Common myeloid progenitor, CD34-positive (primary cell): ENCODE results near the gene TUSC1. TPM values are rescaled to one million over a fixed set of nuclear protein-coding genes. Genes with fewer than 3 reads are reported as not detected.

Source experiments
- CTCF ChIA-PET: fragments of 350-600 bp; sonication (Branson Sonifier 250); formaldehyde crosslinking; loops from one replicate; lab custom pipeline; 2021; ENCODE audit warnings: antibody characterized with exemption; lab: Charles Lee
- POLR2A ChIA-PET: fragments of 350-600 bp; sonication (Branson Sonifier 250); formaldehyde crosslinking; loops from one replicate; lab custom pipeline; 2021; ENCODE audit warnings: antibody characterized with exemption; lab: Charles Lee
- DNase-seq, 3 donors: peaks; one replicate each; pipeline versions ENCODE4 v3.0.0 to v3.0.0-alpha.2; 2013
- H3K27ac ChIP-seq, 2 experiments: 1 replicate in 1 of 2; 2 replicates in 1 of 2; pipeline ENCODE4 v1.7.0; 2013; ENCODE audit warnings: inconsistent platforms in 2 of 2, low read length in 2 of 2, mild to moderate bottlenecking in 2 of 2, low read depth in 1 of 2, moderate library complexity in 1 of 2; ENCODE audit not compliant: severe bottlenecking in 2 of 2, insufficient read depth in 1 of 2, poor library complexity in 1 of 2
- H3K27me3 ChIP-seq, 5 experiments: replicated peaks in 2 of 5; 1 replicate in 3 of 5; 2 replicates in 2 of 5; pipeline versions ENCODE4 v1.6.1 to v1.7.0; 2013; ENCODE audit warnings: low read length in 4 of 5, mild to moderate bottlenecking in 2 of 5, moderate library complexity in 2 of 5, inconsistent platforms in 1 of 5; ENCODE audit not compliant: insufficient read depth in 5 of 5, control insufficient read depth in 4 of 5
- H3K36me3 ChIP-seq, 4 experiments: 1 replicate in 2 of 4; 2 replicates in 2 of 4; pipeline versions ENCODE4 v1.6.1 to v1.7.0; 2013; ENCODE audit warnings: low read length in 3 of 4, control low read depth in 1 of 4, mild to moderate bottlenecking in 1 of 4; ENCODE audit not compliant: control insufficient read depth in 4 of 4, insufficient read depth in 4 of 4
- H3K4me1 ChIP-seq, 4 experiments: 1 replicate in 3 of 4; 2 replicates in 1 of 4; pipeline versions ENCODE4 v1.6.1 to v1.7.1; 2013; ENCODE audit warnings: low read length in 3 of 4, mild to moderate bottlenecking in 3 of 4, control low read depth in 1 of 4, inconsistent platforms in 1 of 4, moderate library complexity in 1 of 4; ENCODE audit not compliant: control insufficient read depth in 4 of 4, insufficient read depth in 4 of 4; ENCODE audit errors: control extremely low read depth in 1 of 4
- H3K4me3 ChIP-seq, 7 experiments: 1 replicate in 4 of 7; 2 replicates in 3 of 7; pipeline versions ENCODE4 v1.5.1 to v1.7.0; 2013; ENCODE audit warnings: mild to moderate bottlenecking in 7 of 7, low read length in 6 of 7, moderate library complexity in 6 of 7, inconsistent platforms in 2 of 7, low read depth in 2 of 7, control low read depth in 1 of 7; ENCODE audit not compliant: insufficient read depth in 4 of 7, control insufficient read depth in 1 of 7; ENCODE audit errors: extremely low read depth in 1 of 7
- H3K9me3 ChIP-seq, 5 experiments: 1 replicate in 4 of 5; 2 replicates in 1 of 5; pipeline versions ENCODE4 v1.6.1 to v1.7.1; 2013; ENCODE audit warnings: low read length in 4 of 5, mild to moderate bottlenecking in 2 of 5, inconsistent platforms in 1 of 5, low read depth in 1 of 5, moderate library complexity in 1 of 5; ENCODE audit not compliant: control insufficient read depth in 4 of 5, insufficient read depth in 2 of 5; ENCODE audit errors: control extremely low read depth in 1 of 5
- WGBS: methylation state at CpG from one replicate; pipeline ENCODE4 v1.1.5; 2013; ENCODE audit not compliant: insufficient coverage; 5-methylcytosine and 5-hydroxymethylcytosine counted together
- polyA plus RNA-seq: library from polyadenylated mRNA; unstranded; fragments of 120-200 nt; gene quantifications from one replicate; pipeline ENCODE4 v1.2.1, GENCODE V29; 2013

Gene TUSC1
- polyA plus RNA-seq, result 10.1 TPM

DNA sequence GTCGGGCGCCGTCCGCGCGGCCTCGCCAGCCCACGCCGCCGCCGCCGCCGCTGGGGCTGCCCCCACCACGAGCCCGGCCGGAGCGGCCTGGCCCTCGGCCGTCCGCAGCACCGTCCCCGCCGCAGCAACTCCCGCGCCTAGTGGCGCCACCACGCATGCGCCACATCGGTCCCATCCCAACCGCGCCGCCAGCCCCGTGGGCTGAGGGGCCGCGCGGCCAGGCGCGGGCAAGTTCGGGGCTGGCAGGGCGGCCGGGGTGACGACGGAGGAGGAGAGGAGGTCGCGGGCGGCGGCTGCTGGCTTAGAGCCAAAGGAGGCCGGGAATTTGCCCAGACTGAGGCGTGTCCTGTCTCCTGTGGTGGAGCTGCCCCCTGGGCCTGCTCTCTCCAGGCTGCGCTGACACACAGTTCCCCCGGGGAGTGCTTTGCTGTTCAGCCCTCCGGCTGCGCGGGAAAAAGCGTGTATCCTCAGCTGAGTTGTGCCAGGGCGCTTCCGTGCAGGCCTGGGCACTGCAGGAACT is at the start of gene TUSC1:
Gene TUSC1 (minus strand): TSS at position 298 of the 520 bp plus-strand sequence. CDS start 132 bp downstream, at position 166.
- Histone ChIP-seq H3K4me1 (peaks cover 0 to 16% (median 11%) of the 10 kb centered on the region in 4 experiments), H3K36me3 (no peaks in the 10 kb centered on the region), H3K9me3 (no peaks in the 10 kb centered on the region), H3K4me3 (peak within 1 kb of the TSS; percentile 48 to 86 (median 77)), H3K27me3 (no peaks in the 10 kb centered on the region), H3K27ac (peak within 1 kb of the TSS; percentile 58 to 70)
- under 1% methylated on average over 44 of the region's 57 CpGs for WGBS
- POLR2A ChIA-PET, result no interaction called here
- CTCF ChIA-PET, result no interaction called here
- peak; percentile 75 to 89 (median 85) for DNase-seq

DNA sequence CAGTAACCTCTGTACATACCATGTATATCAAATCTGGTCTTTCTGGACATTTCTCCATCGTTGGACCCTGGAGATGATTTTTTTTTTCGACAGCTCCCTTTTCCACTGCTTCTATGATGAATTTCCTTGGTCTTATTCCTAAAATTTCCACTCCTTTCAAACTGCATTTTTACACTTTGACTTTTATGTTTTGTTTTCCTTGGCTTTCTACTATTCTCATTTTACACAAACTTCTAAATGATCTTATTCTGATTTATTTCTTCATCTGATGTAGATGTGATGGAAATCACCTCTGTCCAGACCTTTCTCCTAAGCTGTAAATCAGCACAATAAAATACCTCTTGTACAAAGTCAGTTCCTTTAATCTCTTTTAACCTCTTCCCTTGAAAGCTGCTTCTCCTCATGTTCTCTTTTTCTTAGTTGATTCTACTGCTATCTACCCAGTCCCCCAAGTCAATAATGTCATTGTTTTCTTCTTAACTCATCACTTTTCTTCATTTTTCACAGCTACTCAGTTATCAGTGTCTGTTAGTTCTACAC is 48.7 kb upstream of the TUSC1 start:
- H3K4me1 ChIP-seq, result no peaks in the 10 kb centered on the region
- CTCF ChIA-PET, result no interaction called here
- no peak overlapping the region for H3K4me3 ChIP-seq
- 83% methylated on average over 2 of the region's 2 CpGs for whole genome bisulfite sequencing
- DNase-seq, result no peak
- H3K27me3 ChIP-seq, result no peaks in the 10 kb centered on the region
- H3K36me3 ChIP-seq, result no peaks in the 10 kb centered on the region
- no peak overlapping the region for H3K27ac ChIP-seq
- H3K9me3 ChIP-seq, result no peaks in the 10 kb centered on the region
- POLR2A ChIA-PET, result no interaction called here

DNA sequence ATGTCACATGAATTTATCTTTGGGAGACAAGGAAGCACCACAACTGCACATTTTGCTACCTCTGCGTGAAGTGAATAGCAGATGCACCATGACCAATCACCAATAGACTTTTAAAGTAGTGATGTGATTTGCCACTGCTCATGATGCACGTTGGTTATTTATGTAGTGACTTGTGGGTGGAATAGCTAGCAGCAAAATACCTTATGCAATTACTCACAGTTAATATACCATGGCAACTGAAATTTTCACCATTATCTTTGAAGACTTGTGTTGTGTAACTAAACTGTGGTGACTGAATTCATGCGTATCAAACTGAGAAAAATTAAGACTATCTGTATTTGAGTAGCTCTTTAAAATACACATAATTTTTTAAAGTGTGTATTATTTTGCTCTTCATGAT is 46.2 kb upstream of the TUSC1 start:
- Histone ChIP-seq H3K36me3 (no peaks in the 10 kb centered on the region), H3K27ac (no peak overlapping the region), H3K9me3 (no peaks in the 10 kb centered on the region), H3K4me3 (no peak overlapping the region), H3K27me3 (no peaks in the 10 kb centered on the region), H3K4me1 (no peaks in the 10 kb centered on the region)
- ChIA-PET POLR2A (no interaction called here), CTCF (no interaction called here)
- WGBS, result no CpG with 5 or more reads among the region's 3 CpGs
- DNase-seq, result no peak

DNA sequence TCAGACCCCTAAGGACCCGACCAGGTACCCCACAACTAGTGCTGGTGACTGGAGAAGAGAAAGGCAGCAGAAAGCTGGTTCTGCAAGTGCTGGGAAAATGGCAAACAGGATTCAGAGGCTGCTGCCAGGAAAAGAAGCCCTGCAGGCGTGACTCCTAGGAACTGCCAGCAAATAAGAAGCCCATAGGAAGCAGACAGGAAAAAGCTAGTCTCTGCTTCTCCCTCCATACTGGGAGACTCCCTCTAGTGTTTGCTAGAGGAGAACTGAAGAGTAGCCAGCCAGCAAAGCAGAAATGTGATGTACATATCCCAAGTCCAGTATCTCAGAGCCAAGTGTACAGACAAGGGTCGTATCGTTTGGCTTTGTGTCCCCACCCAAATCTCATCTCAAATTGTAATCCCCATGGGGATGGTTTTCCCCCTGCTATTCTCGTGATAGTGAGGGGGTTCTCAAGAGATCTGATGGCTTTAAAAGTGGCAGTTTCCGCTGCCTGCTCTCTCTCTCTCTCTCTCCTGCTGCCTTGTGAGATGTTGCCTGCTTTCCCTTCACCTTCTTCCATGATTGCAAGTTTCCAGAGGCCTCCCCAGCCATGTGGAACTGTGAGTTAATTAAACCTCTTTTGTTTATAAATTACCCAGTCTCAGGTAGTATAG is 38.1 kb upstream of the TUSC1 start:
- POLR2A ChIA-PET, result no interaction called here
- H3K4me1 ChIP-seq, result no peaks in the 10 kb centered on the region
- H3K9me3 ChIP-seq, result no peaks in the 10 kb centered on the region
- CTCF ChIA-PET, result interaction anchor here (1.0 kb wide), 2 partner anchors 22 to 83 kb away, joined by 3 read pairs; no protein-coding TSS in a partner anchor
- peak in 2 of 3 donors; percentile 8 to 10 for DNase-seq
- H3K27ac ChIP-seq, result no peak overlapping the region
- no peaks in the 10 kb centered on the region for H3K36me3 ChIP-seq
- 62% methylated on average over 2 of the region's 6 CpGs for WGBS
- no peak overlapping the region for H3K4me3 ChIP-seq
- H3K27me3 ChIP-seq, result no peaks in the 10 kb centered on the region

DNA sequence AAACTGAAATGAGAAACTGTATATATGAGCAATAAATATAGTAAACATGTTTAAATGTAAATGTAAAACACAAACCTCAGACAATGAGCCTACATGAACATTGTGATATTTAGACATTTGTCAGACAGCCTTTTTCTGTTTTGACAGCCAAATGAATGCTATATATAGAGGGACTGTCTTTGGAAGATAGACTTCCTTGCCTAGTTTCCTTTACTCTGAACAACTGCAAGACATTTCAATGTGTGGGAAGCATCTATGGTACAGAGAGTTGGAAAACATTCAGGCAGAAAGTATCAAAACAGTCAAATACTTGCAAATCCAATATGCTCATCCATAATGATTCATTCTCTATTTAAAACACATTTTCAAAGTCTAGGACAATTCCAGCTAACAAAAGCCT is 31.7 kb upstream of the TUSC1 start:
- DNase-seq, result no peak
- POLR2A ChIA-PET, result no interaction called here
- CTCF ChIA-PET, result interaction anchor here (1.1 kb wide), 1 partner anchor 14 kb away, joined by 3 read pairs; no protein-coding TSS in a partner anchor
- H3K27me3 ChIP-seq, result peaks cover 0 to 2% (median 0%) of the 10 kb centered on the region in 5 experiments
- no peaks in the 10 kb centered on the region for H3K4me1 ChIP-seq
- no peak overlapping the region for H3K4me3 ChIP-seq
- no peaks in the 10 kb centered on the region for H3K36me3 ChIP-seq
- no peak overlapping the region for H3K27ac ChIP-seq
- no peaks in the 10 kb centered on the region for H3K9me3 ChIP-seq

DNA sequence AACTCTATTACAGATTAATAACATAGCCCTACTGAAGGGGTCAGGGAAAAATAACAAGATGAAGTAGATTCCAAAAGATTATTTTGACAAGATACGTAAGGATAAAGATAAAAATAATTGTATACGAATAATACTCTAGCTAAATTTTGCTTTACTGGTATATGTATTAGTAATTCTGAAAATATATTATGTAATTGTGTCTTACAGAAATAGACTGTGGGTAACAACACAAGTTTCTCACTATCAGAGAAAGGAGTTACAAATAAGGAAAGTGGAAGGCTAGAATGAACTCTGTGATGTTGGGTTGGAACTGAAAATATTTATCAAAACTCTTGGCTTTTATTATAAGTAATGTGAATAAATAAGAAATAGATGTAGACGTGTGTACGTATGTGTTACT is 26.6 kb upstream of the TUSC1 start:
- Histone ChIP-seq H3K27me3 (peaks cover 0 to 2% (median 0%) of the 10 kb centered on the region in 5 experiments), H3K4me3 (no peak overlapping the region), H3K27ac (no peak overlapping the region), H3K36me3 (no peaks in the 10 kb centered on the region), H3K4me1 (no peaks in the 10 kb centered on the region), H3K9me3 (no peaks in the 10 kb centered on the region)
- no peak for DNase-seq
- POLR2A ChIA-PET, result no interaction called here
- CTCF ChIA-PET, result no interaction called here
- no CpG with 5 or more reads among the region's 4 CpGs for WGBS

DNA sequence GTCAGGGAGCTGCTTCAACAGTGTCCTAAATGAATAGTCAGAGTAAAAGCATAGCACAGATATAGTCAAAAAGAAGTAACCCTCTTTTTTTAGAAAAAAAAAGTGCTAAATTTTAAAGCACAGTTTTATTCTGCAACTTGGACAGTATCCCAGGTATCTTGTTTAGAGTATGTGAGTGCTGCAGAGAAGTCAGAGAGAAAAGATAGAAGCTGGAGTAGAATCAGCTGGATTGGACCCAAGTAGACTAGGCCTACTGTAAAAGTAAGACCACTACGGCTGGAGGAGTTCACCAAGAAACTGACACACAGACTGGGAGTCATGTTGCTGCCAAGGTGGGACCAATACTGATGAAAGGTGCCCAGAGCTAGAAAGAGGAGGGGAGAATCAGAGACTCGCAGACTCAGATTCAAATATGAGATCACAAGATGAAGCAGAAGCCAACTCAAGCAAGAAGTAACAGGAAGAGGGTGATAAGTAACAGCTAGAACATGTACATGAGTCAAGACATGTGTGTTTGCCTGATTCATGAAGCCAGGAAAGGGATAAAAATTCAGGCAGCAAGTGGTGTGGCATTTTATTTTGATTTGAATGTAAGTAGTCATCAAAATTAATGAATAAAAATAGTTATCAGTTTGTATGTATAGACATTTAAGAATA is 25.6 kb upstream of the TUSC1 start:
- no peaks in the 10 kb centered on the region for H3K4me1 ChIP-seq
- DNase-seq, result no peak
- no peaks in the 10 kb centered on the region for H3K9me3 ChIP-seq
- ChIA-PET CTCF (no interaction called here), POLR2A (no interaction called here)
- H3K4me3 ChIP-seq, result no peak overlapping the region
- peaks cover 0 to 2% (median 0%) of the 10 kb centered on the region in 5 experiments for H3K27me3 ChIP-seq
- no peak overlapping the region for H3K27ac ChIP-seq
- no peaks in the 10 kb centered on the region for H3K36me3 ChIP-seq
- WGBS, result 95% methylated on average over 2 of the region's 2 CpGs
